Ascending aorta (tissue), 2 donors: ENCODE results near the gene POPDC3. TPM values are rescaled to one million over a fixed set of nuclear protein-coding genes. Genes with fewer than 3 reads are reported as not detected.

Experiments used
- DNase-seq, 2 donors: peaks; one replicate each; pipeline ENCODE4 v3.0.0-alpha.2; 2019; ENCODE audit warnings: low spot score in 2 of 2
- H3K27ac ChIP-seq, 2 donors: fragments of 200-600 bp; sonication (generic); one replicate each; pipeline ENCODE4 v1.5.1; 2016 to 2017; ENCODE audit warnings: mild to moderate bottlenecking in 1 of 2
- H3K27me3 ChIP-seq: fragments of 200-600 bp; sonication (generic); one replicate; pipeline ENCODE4 v1.5.1; 2017
- H3K36me3 ChIP-seq, 2 donors: fragments of 200-600 bp; sonication (generic); one replicate each; pipeline ENCODE4 v1.5.1; 2016
- H3K4me1 ChIP-seq, 2 donors: fragments of 200-600 bp; sonication (generic); one replicate each; pipeline ENCODE4 v1.5.1; 2016 to 2017; ENCODE audit warnings: mild to moderate bottlenecking in 1 of 2
- H3K4me3 ChIP-seq, 2 donors: fragments of 200-600 bp; sonication (generic); one replicate each; pipeline ENCODE4 v1.5.1; 2016 to 2017; ENCODE audit warnings: mild to moderate bottlenecking in 1 of 2
- H3K9me3 ChIP-seq, 2 donors: fragments of 200-600 bp; sonication (generic); one replicate each; pipeline ENCODE4 v1.5.1; 2016
- CTCF ChIP-seq, 3 experiments: fragments of 200-600 bp in 2 of 3; fragments of 450-650 bp in 1 of 3; sonication (generic) in 2 of 3; IDR thresholded peaks; one replicate each; pipeline ENCODE4 v1.5.1; 2016 to 2019; ENCODE audit warnings: antibody characterized with exemption in 3 of 3, mild to moderate bottlenecking in 1 of 3, moderate library complexity in 1 of 3
- intact Hi-C: fragments of 100-400 bp; cut with DNase I; formaldehyde crosslinking; loops from one replicate; pipeline ENCODE4 v1.15.1; 2023
- total RNA-seq: library from RNA; depleted of rRNA; stranded (reverse); fragments of >200 nt; gene quantifications from one replicate; pipeline ENCODE4 v1.1.0, GENCODE V29; 2016

The POPDC3 gene
- total RNA-seq, 1 donor from 2014 or later, result not detected

- Histone ChIP-seq H3K36me3 (no peaks in the 10 kb centered on the region), H3K27me3 (no peaks in the 10 kb centered on the region), H3K9me3 (no peaks in the 10 kb centered on the region), H3K4me1 (no peaks in the 10 kb centered on the region), H3K27ac (no peak overlapping the region), H3K4me3 (no peak overlapping the region)
- no peak for TF ChIP-seq CTCF (IDR thresholded peaks at IDR 0.05)
- intact Hi-C loops, result no loop called here
- no peak for DNase-seq
Observed at GRCh38 chr6:105204331-105204730, 24.5 kb upstream of the POPDC3 start.

- H3K27ac ChIP-seq, result no peak overlapping the region
- TF ChIP-seq CTCF (IDR thresholded peaks at IDR 0.05), result no peak
- no peaks in the 10 kb centered on the region for H3K36me3 ChIP-seq
- H3K4me3 ChIP-seq, result no peak overlapping the region
- peaks cover 0 to under 1% of the 10 kb centered on the region in 2 donors for H3K9me3 ChIP-seq
- no peaks in the 10 kb centered on the region for H3K4me1 ChIP-seq
- DNase-seq, result no peak
- intact Hi-C loops, result no loop called here
- H3K27me3 ChIP-seq, result no peaks in the 10 kb centered on the region
Observed at GRCh38 chr6:105202486-105202885, 22.7 kb upstream of the POPDC3 start.

- intact Hi-C loops, result no loop called here
- DNase-seq, result no peak
- no peaks in the 10 kb centered on the region for H3K27me3 ChIP-seq
Observed at GRCh38 chr6:105200133-105200730, 20.4 kb upstream of the POPDC3 start.

GRCh38 chr6:105199711-105200110 lies 19.9 kb upstream of the POPDC3 start:
- intact Hi-C loops, result no loop called here
- no peak for DNase-seq
- no peaks in the 10 kb centered on the region for H3K36me3 ChIP-seq
- peaks cover 0 to 5% of the 10 kb centered on the region in 2 donors for H3K9me3 ChIP-seq
- H3K4me3 ChIP-seq, result no peak overlapping the region
- no peaks in the 10 kb centered on the region for H3K4me1 ChIP-seq
- no peaks in the 10 kb centered on the region for H3K27me3 ChIP-seq
- no peak for TF ChIP-seq CTCF (IDR thresholded peaks at IDR 0.05)
- no peak overlapping the region for H3K27ac ChIP-seq

More at GRCh38 chr6:105200133-105200730, 20.4 kb upstream of the POPDC3 start:
- no peak for TF ChIP-seq CTCF (IDR thresholded peaks at IDR 0.05)
- Histone ChIP-seq H3K9me3 (peaks cover 0 to 5% of the 10 kb centered on the region in 2 donors), H3K4me3 (no peak overlapping the region), H3K27ac (no peak overlapping the region), H3K36me3 (no peaks in the 10 kb centered on the region), H3K4me1 (no peaks in the 10 kb centered on the region)

- Histone ChIP-seq H3K27me3 (no peaks in the 10 kb centered on the region), H3K9me3 (peaks cover 0 to 5% of the 10 kb centered on the region in 2 donors), H3K4me1 (no peaks in the 10 kb centered on the region), H3K36me3 (no peaks in the 10 kb centered on the region), H3K4me3 (no peak overlapping the region), H3K27ac (no peak overlapping the region)
- DNase-seq, result no peak
- intact Hi-C loops, result no loop called here
- no peak for TF ChIP-seq CTCF (IDR thresholded peaks at IDR 0.05)
Observed at GRCh38 chr6:105196076-105196475, 16.3 kb upstream of the POPDC3 start.

- DNase-seq, result no peak
- Histone ChIP-seq H3K4me1 (no peaks in the 10 kb centered on the region), H3K36me3 (no peaks in the 10 kb centered on the region), H3K4me3 (no peak overlapping the region), H3K27ac (no peak overlapping the region), H3K9me3 (peaks cover 0 to 5% of the 10 kb centered on the region in 2 donors), H3K27me3 (no peaks in the 10 kb centered on the region)
- no peak for TF ChIP-seq CTCF (IDR thresholded peaks at IDR 0.05)
- intact Hi-C loops, result no loop called here
Observed at GRCh38 chr6:105194591-105194990, 14.8 kb upstream of the POPDC3 start.
